ENCODE results near the gene EFCAB12. TPM values are rescaled to one million over a fixed set of nuclear protein-coding genes. Genes with fewer than 3 reads are reported as not detected.

Gene EFCAB12
- total RNA-seq, 4 donors from 2014 or later: not detected

GRCh38 chr3:129445471-129445870, 17.0 kb upstream of the EFCAB12 start:
- ATAC-seq (no peak), DNase-seq (no peak)
- in situ Hi-C loops (cut with MboI; ENCODE audit: low sequenced_read_pairs in 4 of 4) (no loop called here), intact Hi-C loops (cut with DNase I; ENCODE audit: low total_unique reads) (no loop called here)
- no peaks in the 10 kb centered on the region for H3K9me3 ChIP-seq
- no peaks in the 10 kb centered on the region for H3K36me3 ChIP-seq
- H3K27me3 ChIP-seq: no peaks in the 10 kb centered on the region
- no peak overlapping the region for H3K27ac ChIP-seq
- H3K4me3 ChIP-seq: no peak overlapping the region
- TF ChIP-seq POLR2A (IDR thresholded peaks at IDR 0.05) (no peak), CTCF (IDR thresholded peaks at IDR 0.05 in 4 of 5, conservative IDR thresholded peaks at IDR 0.05 in 1 of 5) (no peak)
- peaks cover 24 to 31% of the 10 kb centered on the region in 2 donors for H3K4me1 ChIP-seq

- no peak for TF ChIP-seq POLR2A (IDR thresholded peaks at IDR 0.05)
- TF ChIP-seq CTCF (IDR thresholded peaks at IDR 0.05 in 4 of 5, conservative IDR thresholded peaks at IDR 0.05 in 1 of 5): no peak
- Histone ChIP-seq H3K27ac (peak overlapping the region in 2 of 4 donors; percentile 84 to 92), H3K4me3 (no peak overlapping the region), H3K9me3 (no peaks in the 10 kb centered on the region), H3K4me1 (peaks cover 25 to 31% of the 10 kb centered on the region in 2 donors), H3K27me3 (no peaks in the 10 kb centered on the region), H3K36me3 (peaks cover 0 to under 1% of the 10 kb centered on the region in 2 donors)
- in situ Hi-C loops (cut with MboI; ENCODE audit: low sequenced_read_pairs in 4 of 4): no loop called here
- no peak for ATAC-seq
- intact Hi-C loops (cut with DNase I; ENCODE audit: low total_unique reads): loop anchor here (5.0 kb wide), 1 partner anchor 126 kb away; a partner anchor contains a TSS
- DNase-seq: no peak
Measured at GRCh38 chr3:129442947-129443346, 14.5 kb upstream of the EFCAB12 start.

GRCh38 chr3:129442486-129442885, 14.1 kb upstream of the EFCAB12 start:
- peaks cover 0 to 5% of the 10 kb centered on the region in 2 donors for H3K36me3 ChIP-seq
- H3K4me1 ChIP-seq: peaks cover 28 to 31% of the 10 kb centered on the region in 2 donors
- TF ChIP-seq POLR2A (IDR thresholded peaks at IDR 0.05): no peak
- TF ChIP-seq CTCF (IDR thresholded peaks at IDR 0.05 in 4 of 5, conservative IDR thresholded peaks at IDR 0.05 in 1 of 5): no peak
- ATAC-seq: no peak
- H3K27me3 ChIP-seq: no peaks in the 10 kb centered on the region
- DNase-seq: no peak
- intact Hi-C loops (cut with DNase I; ENCODE audit: low total_unique reads) (loop anchor here (5.0 kb wide), 1 partner anchor 125 kb away; a partner anchor contains a TSS), in situ Hi-C loops (cut with MboI; ENCODE audit: low sequenced_read_pairs in 4 of 4) (no loop called here)
- H3K9me3 ChIP-seq: no peaks in the 10 kb centered on the region
- peak overlapping the region; percentile 81 to 92 (median 85) for H3K27ac ChIP-seq
- no peak overlapping the region for H3K4me3 ChIP-seq

GRCh38 chr3:129441782-129442181, 13.3 kb upstream of the EFCAB12 start:
- DNase-seq (peak in 1 of 2 donors; percentile 27), ATAC-seq (no peak)
- no peaks in the 10 kb centered on the region for H3K9me3 ChIP-seq
- H3K4me3 ChIP-seq: no peak overlapping the region
- intact Hi-C loops (cut with DNase I; ENCODE audit: low total_unique reads): loop anchor here (2.0 to 5.0 kb wide), 2 partner anchors 43 to 124 kb away; a partner anchor contains a TSS
- no peak for TF ChIP-seq CTCF (IDR thresholded peaks at IDR 0.05 in 4 of 5, conservative IDR thresholded peaks at IDR 0.05 in 1 of 5)
- no peak for TF ChIP-seq POLR2A (IDR thresholded peaks at IDR 0.05)
- no peaks in the 10 kb centered on the region for H3K27me3 ChIP-seq
- H3K36me3 ChIP-seq: peaks cover 0 to 12% of the 10 kb centered on the region in 2 donors
- H3K4me1 ChIP-seq: peaks cover 28 to 31% of the 10 kb centered on the region in 2 donors
- H3K27ac ChIP-seq: peak overlapping the region; percentile 81 to 92 (median 85)
- in situ Hi-C loops (cut with MboI; ENCODE audit: low sequenced_read_pairs in 4 of 4): no loop called here

- intact Hi-C loops (cut with DNase I; ENCODE audit: low total_unique reads) (loop anchor here (2.0 to 5.0 kb wide), 2 partner anchors 42 to 124 kb away; a partner anchor contains a TSS), in situ Hi-C loops (cut with MboI; ENCODE audit: low sequenced_read_pairs in 4 of 4) (no loop called here)
- ATAC-seq: no peak
- H3K4me3 ChIP-seq: peak overlapping the region; percentile 68 to 89 (median 76)
- H3K36me3 ChIP-seq: peaks cover 0 to 18% of the 10 kb centered on the region in 2 donors
- peaks cover 28 to 31% of the 10 kb centered on the region in 2 donors for H3K4me1 ChIP-seq
- no peak for DNase-seq
- no peaks in the 10 kb centered on the region for H3K27me3 ChIP-seq
- no peaks in the 10 kb centered on the region for H3K9me3 ChIP-seq
- no peak for TF ChIP-seq CTCF (IDR thresholded peaks at IDR 0.05 in 4 of 5, conservative IDR thresholded peaks at IDR 0.05 in 1 of 5)
- TF ChIP-seq POLR2A (IDR thresholded peaks at IDR 0.05): no peak
- peak overlapping the region; percentile 81 to 92 (median 85) for H3K27ac ChIP-seq
Measured at GRCh38 chr3:129441215-129441614, 12.8 kb upstream of the EFCAB12 start.

Measured in gastrocnemius medialis (tissue), 4 donors.